HepG2 (cell line): ENCODE measurements around the gene RGS14. TPM values are rescaled to one million over a fixed set of nuclear protein-coding genes. Genes with fewer than 3 reads are reported as not detected.

Source experiments
- ATAC-seq: fragments of 200-7000 bp; cut with Tn5 transposase; 3 replicates; pipeline ENCODE4 v1.9.1; 2020; ENCODE audit warnings: mild to moderate bottlenecking, moderate library complexity
- BruUV-seq: library from RNA; stranded (reverse); fragments of 400-500 nt; replicated peaks from 2 replicates; lab custom pipeline; 2021; lab: Mats Ljungman, UMichigan
- CTCF ChIA-PET: fragments of 300-600 bp; formaldehyde crosslinking; extraction: SDS; loops from one replicate; lab custom pipeline; 2021; ENCODE audit warnings: low total read pairs, inconsistent platforms, low intra/inter-chr PET ratio; lab: Yijun Ruan, JAX
- POLR2A ChIA-PET: fragments of 350-600 bp; sonication (Branson Sonifier 250); formaldehyde crosslinking; loops from one replicate; lab custom pipeline; 2020; ENCODE audit warnings: antibody characterized with exemption, inconsistent platforms; lab: Yijun Ruan, JAX
- DNase-seq: peaks from one replicate; pipeline ENCODE4 v3.0.0-alpha.2; 2015; ENCODE audit warnings: low spot score
- FAIRE-seq: peaks from 3 replicates; lab custom pipeline; 2011; peaks lifted over from hg19 to GRCh38; lab: Jason Lieb, UNC
- H2AFZ ChIP-seq: one replicate; pipeline ENCODE4 v1.6.1; 2011; ENCODE audit warnings: low read length, inconsistent platforms
- H3K27ac ChIP-seq: fragments of 300-600 bp; 3 replicates; pipeline ENCODE4 v1.8.0; 2011; ENCODE audit warnings: mixed run types, mild to moderate bottlenecking, mixed read lengths, low read length, inconsistent platforms; ENCODE audit not compliant: insufficient read depth; ENCODE audit errors: extremely low read length
- H3K27me3 ChIP-seq, 2 experiments: fragments of 200-600 bp in 1 of 2; 2 replicates in 1 of 2; 3 replicates in 1 of 2; pipeline versions ENCODE4 v1.6.0 to v1.8.0; 2011; ENCODE audit warnings: low read length in 2 of 2, mild to moderate bottlenecking in 2 of 2, moderate library complexity in 2 of 2, inconsistent platforms in 1 of 2; ENCODE audit not compliant: insufficient read depth in 2 of 2, control insufficient read depth in 1 of 2
- H3K36me3 ChIP-seq, 2 experiments: fragments of 200-600 bp in 1 of 2; replicated peaks in 1 of 2; 2 replicates in 1 of 2; 3 replicates in 1 of 2; pipeline versions ENCODE4 v1.5.1 to v1.8.0; 2011; ENCODE audit warnings: low read length in 2 of 2, inconsistent platforms in 1 of 2; ENCODE audit not compliant: insufficient read depth in 2 of 2, control insufficient read depth in 1 of 2
- H3K4me1 ChIP-seq: 2 replicates; pipeline ENCODE4 v1.5.1; 2012; ENCODE audit warnings: low read length, inconsistent platforms; ENCODE audit not compliant: insufficient read depth
- H3K4me2 ChIP-seq: 2 replicates; pipeline ENCODE4 v1.6.0; 2011; ENCODE audit warnings: low read depth, low read length, inconsistent platforms
- H3K4me3 ChIP-seq, 3 experiments: fragments of 200-600 bp in 1 of 3; sonication (generic), shearing (Covaris generic) in 1 of 3; replicated peaks in 1 of 3; 2 replicates each; pipeline ENCODE4 v1.5.1; 2011 to 2016; ENCODE audit warnings: low read length in 3 of 3, inconsistent platforms in 2 of 3, low read depth in 2 of 3, mild to moderate bottlenecking in 2 of 3, control low read depth in 1 of 3, mixed read lengths in 1 of 3; ENCODE audit not compliant: insufficient read depth in 1 of 3
- H3K79me2 ChIP-seq: one replicate; pipeline ENCODE4 v1.6.1; 2011; ENCODE audit warnings: low read length, inconsistent platforms; ENCODE audit not compliant: insufficient read depth
- H3K9ac ChIP-seq: 2 replicates; pipeline ENCODE4 v1.6.0; 2011; ENCODE audit warnings: mild to moderate bottlenecking, low read depth, low read length, inconsistent platforms; ENCODE audit not compliant: insufficient read depth
- H3K9me3 ChIP-seq: 2 replicates; pipeline ENCODE4 v1.5.1; 2012; ENCODE audit warnings: mild to moderate bottlenecking, low read length
- H4K20me1 ChIP-seq: 2 replicates; pipeline ENCODE4 v1.6.0; 2011; ENCODE audit warnings: inconsistent platforms, mild to moderate bottlenecking, low read length, moderate library complexity; ENCODE audit not compliant: insufficient read depth
- ARID2 ChIP-seq: sonication (generic); formaldehyde crosslinking; IDR thresholded peaks from 2 replicates; pipeline ENCODE4 v1.8.1; 2022; ENCODE audit warnings: mild to moderate bottlenecking, missing genetic modification reagents, borderline replicate concordance
- KDM5A ChIP-seq: fragments of 200-600 bp; sonication (generic); IDR thresholded peaks from 2 replicates; pipeline ENCODE4 v1.7.0; 2018; ENCODE audit warnings: antibody characterized with exemption, mild to moderate bottlenecking, low read length, borderline replicate concordance
- MIER2 ChIP-seq: IDR thresholded peaks from 2 replicates; pipeline ENCODE4 v1.6.1; 2016; ENCODE audit warnings: missing biosample characterization, missing genetic modification reagents
- NKX3-1 ChIP-seq: sonication (generic); formaldehyde crosslinking; IDR thresholded peaks from 2 replicates; pipeline ENCODE4 v1.5.0; 2020; ENCODE audit warnings: missing genetic modification reagents
- TAF15 ChIP-seq: fragments of 200-400 bp; formaldehyde crosslinking; IDR thresholded peaks from one replicate; pipeline ENCODE4 v1.6.1; 2018; ENCODE audit warnings: mild to moderate bottlenecking, low read depth, low read length; ENCODE audit not compliant: poor library complexity, severe bottlenecking
- WGBS: methylation state at CpG from one replicate; pipeline ENCODE4 v1.1.6; 2017; ENCODE audit warnings: low lambda C conversion rate; 5-methylcytosine and 5-hydroxymethylcytosine counted together
- in situ Hi-C: cut with HindIII; loops from 2 replicates; pipeline ENCODE4 v1.10.0; 2017; ENCODE audit warnings: low pct_unique_long_range_greater_than_20kb; ENCODE audit not compliant: extremely low pct_ligation_motif_present
- intact Hi-C: fragments of 100-400 bp; cut with micrococcal nuclease; formaldehyde crosslinking; loops from one replicate; pipeline ENCODE4 v1.10.0; 2022; ENCODE audit not compliant: unreplicated experiment
- polyA plus RNA-seq, 8 experiments: library from polyadenylated mRNA; depleted of rRNA in 3 of 8; stranded (reverse) in 7 of 8; unstranded in 1 of 8; fragments of >200 nt; fragmentation: Illumina TruSeq in 4 of 8; extraction: Trizol in 4 of 8; gene quantifications; 2 replicates each; pipeline versions ENCODE4 v1.2.1 to v1.2.3, GENCODE V29; 2011 to 2016; ENCODE audit warnings: low read depth in 4 of 8, missing spikeins in 1 of 8, mixed read lengths in 1 of 8; ENCODE audit not compliant: insufficient read depth in 1 of 8
- total RNA-seq, 5 experiments: library from RNA; depleted of rRNA; stranded (reverse); fragments of >200 nt; fragmentation: Illumina TruSeq; extraction: Trizol; gene quantifications; 2 replicates each; pipeline ENCODE4 v1.2.3, GENCODE V29; 2016; ENCODE audit warnings: low read depth in 1 of 5

Gene RGS14
- total and polyA plus RNA-seq, 2 of the 13 experiments (the other 11 are each of a cell fraction or from before 2014, with no cell fraction given), result 11.1 to 17.2 TPM

DNA sequence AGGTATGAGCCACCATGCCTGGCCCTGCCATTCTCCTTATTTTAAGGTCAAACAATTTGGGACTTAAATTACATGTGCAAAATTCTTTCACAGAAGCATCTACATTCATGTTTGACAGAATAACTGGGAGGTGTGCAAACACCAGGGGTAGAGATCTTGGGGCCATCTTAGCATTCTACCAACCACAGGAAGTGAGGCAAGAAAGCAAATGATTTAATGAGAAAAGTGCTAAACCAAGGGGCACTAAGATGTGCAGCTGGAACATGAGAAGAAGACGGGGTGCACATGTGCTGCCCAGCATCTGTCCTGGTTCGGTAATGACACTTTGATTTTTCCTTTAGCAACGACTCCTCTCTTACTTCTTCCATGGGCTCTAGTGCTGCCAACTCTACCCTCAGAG is 52.9 kb downstream of the RGS14 start:
- H3K9ac ChIP-seq, result no peak overlapping the region
- in situ Hi-C loops, result no loop called here
- CTCF ChIA-PET, result no interaction called here
- H3K4me2 ChIP-seq, result no peak overlapping the region
- no peaks in the 10 kb centered on the region for H3K36me3 ChIP-seq
- TF ChIP-seq ARID2 (no peak), NKX3-1 (CRISPR knock-in tag) (no peak), TAF15 (no peak)
- TF ChIP-seq, all 625 proteins: peak for 0
- H4K20me1 ChIP-seq, result no peaks in the 10 kb centered on the region
- H3K4me3 ChIP-seq, result no peak overlapping the region
- intact Hi-C loops, result no loop called here
- 0 out of 5 replicates have a peak, but pooled peaks cover 0 to 3% of the 10 kb centered on the region in 2 experiments for H3K27me3 ChIP-seq
- H3K79me2 ChIP-seq, result no peaks in the 10 kb centered on the region
- H3K4me1 ChIP-seq, result peaks cover 31% of the 10 kb centered on the region
- H3K9me3 ChIP-seq, result no peaks in the 10 kb centered on the region
- no TSS peak for BruUV-seq
- H3K27ac ChIP-seq, result no peak overlapping the region
- POLR2A ChIA-PET, result interaction anchor here (2.7 kb wide), 1 partner anchor 32 kb away, joined by 22 read pairs; no protein-coding TSS in a partner anchor
- no peak overlapping the region for H2AFZ ChIP-seq
- WGBS, result 24% methylated on average over 3 of the region's 3 CpGs
- no peak for DNase-seq
- no peak for ATAC-seq
- no peak for FAIRE-seq

GRCh38 chr5:177412603-177413233 is 55.0 kb downstream of the RGS14 start:
- no peaks in the 10 kb centered on the region for H4K20me1 ChIP-seq
- ATAC-seq (no peak), FAIRE-seq (no peak), DNase-seq (no peak)
- H3K9me3 ChIP-seq, result no peaks in the 10 kb centered on the region
- no peak overlapping the region for H3K9ac ChIP-seq
- 0 out of 5 replicates have a peak, but pooled peaks cover 0 to 9% of the 10 kb centered on the region in 2 experiments for H3K27me3 ChIP-seq
- no TSS peak for BruUV-seq
- peaks cover 42% of the 10 kb centered on the region for H3K4me1 ChIP-seq
- H3K4me2 ChIP-seq, result peak overlapping the region; percentile 55
- H3K27ac ChIP-seq, result no peak overlapping the region
- CTCF ChIA-PET, result no interaction called here
- POLR2A ChIA-PET, result interaction anchor here (0.8 to 1.3 kb wide), 3 partner anchors 11 to 34 kb away, joined by 3 read pairs; partner anchors contain the start of gene GRK6
- peak overlapping the region in 2 of 3 experiments; percentile 8 to 18; a peak in 1 of 6 replicates for H3K4me3 ChIP-seq
- H3K79me2 ChIP-seq, result no peaks in the 10 kb centered on the region
- TF ChIP-seq MIER2, result no peak
- no peak for TF ChIP-seq KDM5A
- peak overlapping the region; percentile 56 for H2AFZ ChIP-seq
- WGBS, result 30% methylated on average over 8 of the region's 8 CpGs
- in situ Hi-C loops (no loop called here), intact Hi-C loops (no loop called here)
- H3K36me3 ChIP-seq, result no peaks in the 10 kb centered on the region
